HG02970 (cell line): ENCODE data around the gene KCNG2.

Experiments used
- ATAC-seq: cut with Tn5 transposase; IDR thresholded peaks from one replicate; pipeline ENCODE4 v1.9.1; 2021; ENCODE audit warnings: mild to moderate bottlenecking, moderate library complexity, moderate number of reproducible peaks; ENCODE audit not compliant: unreplicated experiment, low FRiP score

Gene KCNG2

DNA sequence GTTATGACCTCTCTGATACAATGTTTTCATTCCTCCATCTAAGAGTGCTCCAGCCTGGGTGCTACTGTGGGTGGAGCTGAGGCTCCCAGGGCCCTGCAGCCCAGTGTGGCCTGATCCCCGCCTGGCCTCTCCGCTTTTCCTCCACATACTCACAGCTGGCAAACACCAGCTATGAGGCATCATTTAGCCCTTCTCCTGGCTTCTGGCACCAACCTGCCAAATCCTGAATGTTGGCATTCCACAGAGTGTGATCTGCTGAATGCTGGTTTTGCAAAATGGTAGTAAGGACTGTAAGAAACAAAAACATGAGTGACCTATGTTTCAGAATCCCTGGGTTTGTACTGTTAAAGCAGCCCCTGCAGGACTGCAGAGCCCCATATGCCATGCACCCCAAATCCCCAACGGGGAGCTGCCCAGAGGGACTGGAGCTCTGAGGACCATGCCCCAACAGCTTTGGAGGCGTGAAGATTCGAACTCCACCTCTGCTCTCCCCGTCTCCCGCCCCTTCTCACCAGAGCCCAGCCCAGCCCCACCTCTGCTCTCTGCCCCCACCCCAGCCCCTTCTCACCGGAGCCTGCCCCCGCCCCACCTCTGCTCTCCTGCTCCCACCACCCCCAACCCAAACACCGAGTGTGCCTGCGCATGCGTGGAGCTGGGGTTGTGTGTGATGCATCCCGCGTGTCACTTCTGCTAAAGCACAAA, 149.5 kb downstream of the KCNG2 start:
- no peak for ATAC-seq

DNA sequence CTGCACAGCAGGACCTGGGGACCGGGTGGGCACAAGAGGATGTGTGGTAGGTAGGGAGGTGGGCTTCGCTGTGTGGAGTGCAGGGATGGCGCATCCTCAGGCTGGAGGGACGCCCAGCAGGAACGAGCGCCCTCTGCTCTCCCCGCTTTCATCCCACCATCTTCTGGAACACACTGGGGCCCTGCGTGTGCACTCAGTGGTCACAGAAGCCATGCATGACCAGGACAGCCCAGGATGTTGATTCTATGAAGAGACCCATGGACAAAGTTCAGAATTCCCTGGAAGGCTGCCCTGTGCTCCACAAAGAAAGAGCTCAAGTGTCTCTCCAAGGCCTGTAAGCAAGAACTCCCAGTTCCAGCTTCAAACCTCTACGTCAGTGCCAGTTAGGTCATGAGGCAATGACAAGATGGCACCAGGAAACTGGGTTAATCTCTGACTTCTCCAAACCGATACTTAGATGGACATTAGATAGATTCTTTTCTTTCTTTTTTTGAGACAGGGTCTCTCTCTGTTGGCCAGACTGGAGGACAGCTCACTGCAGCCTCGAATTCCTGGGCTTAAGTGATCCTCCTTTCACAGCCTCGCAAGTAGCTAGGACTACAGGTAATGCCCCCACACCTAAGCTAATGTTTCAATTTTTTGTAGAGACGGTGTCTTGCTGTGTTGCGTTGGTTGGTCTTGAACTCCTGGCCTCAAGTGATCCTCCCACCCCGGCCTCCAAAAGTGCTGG, 150.3 kb downstream of the KCNG2 start:
- no peak for ATAC-seq

GRCh38 chr18:79948719-79949411, 151.1 kb downstream of the KCNG2 start:
- ATAC-seq = no peak
